ENCODE data around the gene CDYL.

CDYL gene

DNA sequence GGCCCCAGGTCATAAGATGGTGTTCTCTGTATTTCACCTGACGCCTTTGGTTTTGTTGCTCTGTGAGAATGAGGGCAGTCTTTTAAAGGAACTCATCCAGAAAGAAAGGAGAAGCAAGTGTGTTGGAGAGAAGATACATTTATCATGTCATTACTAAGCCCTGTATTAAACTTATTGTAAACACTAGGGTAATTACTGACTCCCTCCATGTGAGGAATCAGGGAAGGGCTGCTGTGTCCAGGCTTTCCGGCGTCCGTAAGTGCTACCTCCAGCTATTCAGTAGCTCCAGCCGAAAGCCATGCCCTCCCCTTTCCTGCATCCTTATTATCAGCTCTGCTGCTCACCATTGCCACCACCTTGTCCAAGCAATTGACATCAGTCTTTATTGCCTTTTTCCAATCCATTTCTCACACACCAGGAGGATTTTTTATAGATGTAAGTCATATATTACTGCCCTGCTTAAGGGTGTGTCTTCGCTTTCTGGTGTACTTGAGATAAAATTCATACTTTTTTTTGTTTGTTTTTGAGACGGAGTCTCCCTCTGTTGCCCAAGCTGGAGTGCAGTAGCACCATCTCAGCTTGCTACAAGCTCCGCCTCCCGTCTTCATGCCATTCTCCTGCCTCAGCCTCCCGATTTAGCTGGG is 133.0 kb downstream of the CDYL start:
- Histone ChIP-seq H3K4me3 (ENCODE audit: low read depth, low read length) (no peak overlapping the region), H3K36me3 (ENCODE audit: control insufficient read depth, insufficient read depth, low read length) (peaks cover 8% of the 10 kb centered on the region), H3K9me3 (ENCODE audit: control insufficient read depth, insufficient read depth, low read length) (no peaks in the 10 kb centered on the region), H3K27me3 (ENCODE audit: control insufficient read depth, insufficient read depth, low read length) (no peaks in the 10 kb centered on the region), H3K27ac (ENCODE audit: low read depth, low read length) (no peak overlapping the region), H3K4me1 (ENCODE audit: control insufficient read depth, insufficient read depth, low read length) (peaks cover 37% of the 10 kb centered on the region), H3K9ac (ENCODE audit: low read depth, low read length) (no peak overlapping the region)

DNA sequence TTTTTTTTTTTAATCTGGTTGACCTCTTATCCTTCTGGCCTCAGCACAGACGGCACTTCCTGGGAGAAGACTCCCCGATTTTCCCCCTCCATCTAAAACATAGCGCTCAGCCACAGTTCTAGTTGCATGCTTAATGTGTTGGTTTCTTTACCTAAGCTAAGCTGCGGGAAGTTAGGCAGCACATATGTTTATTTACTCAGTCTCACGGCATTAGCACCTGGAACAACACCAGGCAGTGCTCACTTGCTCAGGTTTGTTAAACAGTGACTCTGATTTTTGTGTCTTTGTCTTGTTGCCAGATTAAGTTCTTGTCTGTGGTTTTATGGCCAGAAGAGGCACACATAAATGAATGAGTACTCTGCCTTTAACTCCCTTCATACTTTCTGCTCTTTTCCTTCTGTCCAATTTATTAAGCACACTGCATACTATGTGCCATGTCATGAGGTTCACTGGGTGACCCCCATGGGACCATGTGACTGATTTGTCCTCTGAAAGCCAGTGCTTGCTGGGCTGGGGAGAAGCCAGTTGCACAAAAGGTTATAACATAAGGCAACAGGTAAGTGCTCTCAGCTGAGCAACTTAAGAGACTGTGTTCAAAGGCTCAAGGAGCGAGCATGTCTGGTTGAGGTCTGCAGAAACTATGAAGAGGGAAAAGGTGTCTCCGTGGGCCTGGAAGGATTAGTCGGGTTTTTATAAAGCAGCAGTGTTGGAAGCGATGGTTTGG is 134.0 kb downstream of the CDYL start:
- Histone ChIP-seq H3K4me1 (ENCODE audit: control insufficient read depth, insufficient read depth, low read length) (peaks cover 43% of the 10 kb centered on the region), H3K27ac (ENCODE audit: low read depth, low read length) (no peak overlapping the region)

DNA sequence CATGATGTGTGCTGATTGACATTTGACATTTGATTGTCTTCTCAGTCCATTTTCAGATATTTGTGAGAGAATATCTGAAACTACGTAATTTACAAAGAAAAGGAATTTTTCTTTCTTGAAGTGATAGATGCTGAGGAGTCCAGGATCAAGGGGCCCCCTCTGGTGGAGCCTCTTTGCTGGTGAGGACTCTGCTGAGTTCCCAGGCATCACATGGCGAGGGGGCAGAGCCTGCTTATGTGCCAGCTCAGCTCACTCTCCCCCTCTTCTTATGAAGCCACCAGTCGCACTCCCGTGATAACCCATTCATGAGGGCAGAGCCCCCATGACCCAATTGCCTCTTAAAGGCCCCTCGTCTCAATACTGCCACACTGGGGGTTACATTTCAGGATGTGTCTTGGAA is 136.4 kb downstream of the CDYL start:
- no peak overlapping the region for H3K4me3 ChIP-seq (ENCODE audit: low read depth, low read length)
- peaks cover 43% of the 10 kb centered on the region for H3K4me1 ChIP-seq (ENCODE audit: control insufficient read depth, insufficient read depth, low read length)
- no peak overlapping the region for H3K9ac ChIP-seq (ENCODE audit: low read depth, low read length)
- H3K27ac ChIP-seq (ENCODE audit: low read depth, low read length) = no peak overlapping the region
- peaks cover 8% of the 10 kb centered on the region; the same call in 1 of the 2 replicates for H3K36me3 ChIP-seq (ENCODE audit: control insufficient read depth, insufficient read depth, low read length)
- H3K9me3 ChIP-seq (ENCODE audit: control insufficient read depth, insufficient read depth, low read length) = no peaks in the 10 kb centered on the region
- no peaks in the 10 kb centered on the region for H3K27me3 ChIP-seq (ENCODE audit: control insufficient read depth, insufficient read depth, low read length)

More for the DNA sequence above, 134.0 kb downstream of the CDYL start:
- no peak overlapping the region for H3K9ac ChIP-seq (ENCODE audit: low read depth, low read length)
- H3K4me3 ChIP-seq (ENCODE audit: low read depth, low read length) = no peak overlapping the region
- no peaks in the 10 kb centered on the region for H3K27me3 ChIP-seq (ENCODE audit: control insufficient read depth, insufficient read depth, low read length)
- H3K36me3 ChIP-seq (ENCODE audit: control insufficient read depth, insufficient read depth, low read length) = peaks cover 8% of the 10 kb centered on the region; the same call in 1 of the 2 replicates
- no peaks in the 10 kb centered on the region for H3K9me3 ChIP-seq (ENCODE audit: control insufficient read depth, insufficient read depth, low read length)

DNA sequence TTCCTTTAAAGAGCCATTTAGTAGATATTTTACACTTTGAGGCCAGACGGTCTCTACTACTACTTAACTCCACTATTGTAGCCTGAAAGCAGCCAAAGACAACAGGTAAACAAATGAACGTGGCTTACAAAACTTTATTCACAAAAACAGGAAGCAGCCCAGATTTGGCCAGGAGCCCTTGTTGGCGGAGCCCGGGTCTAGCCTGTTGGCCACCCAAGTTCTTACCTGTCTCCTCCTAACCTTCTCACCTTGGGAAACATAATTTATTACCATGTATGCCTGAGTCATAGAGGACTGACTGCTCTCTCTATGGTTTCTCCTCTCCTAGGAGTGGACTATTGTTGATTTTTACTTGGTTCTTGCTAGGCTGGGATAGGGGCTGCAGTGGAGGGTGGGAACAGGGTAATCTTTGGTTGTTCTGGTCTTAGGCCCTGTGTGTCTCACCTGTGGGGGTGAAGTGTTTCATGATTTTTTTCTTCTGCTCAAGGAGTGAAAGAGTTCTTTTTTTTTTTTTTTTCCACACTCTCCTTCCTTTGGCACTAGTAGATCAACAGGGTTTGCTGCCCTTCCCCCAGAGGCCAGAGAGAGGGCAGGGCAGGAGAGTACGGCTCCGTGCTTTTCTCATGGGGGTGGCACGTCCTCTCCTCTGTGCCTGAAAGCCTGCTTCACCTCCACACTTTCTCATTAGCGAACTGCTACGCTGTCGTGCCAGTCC is 137.7 kb downstream of the CDYL start:
- Histone ChIP-seq H3K36me3 (ENCODE audit: control insufficient read depth, insufficient read depth, low read length) (peaks cover 4% of the 10 kb centered on the region; the same call in 1 of the 2 replicates), H3K4me1 (ENCODE audit: control insufficient read depth, insufficient read depth, low read length) (peaks cover 31% of the 10 kb centered on the region), H3K27me3 (ENCODE audit: control insufficient read depth, insufficient read depth, low read length) (no peaks in the 10 kb centered on the region), H3K27ac (ENCODE audit: low read depth, low read length) (no peak overlapping the region), H3K9ac (ENCODE audit: low read depth, low read length) (peak overlapping the region; percentile 35; the same call in 1 of the 2 replicates), H3K9me3 (ENCODE audit: control insufficient read depth, insufficient read depth, low read length) (no peaks in the 10 kb centered on the region), H3K4me3 (ENCODE audit: low read depth, low read length) (no peak overlapping the region)

DNA sequence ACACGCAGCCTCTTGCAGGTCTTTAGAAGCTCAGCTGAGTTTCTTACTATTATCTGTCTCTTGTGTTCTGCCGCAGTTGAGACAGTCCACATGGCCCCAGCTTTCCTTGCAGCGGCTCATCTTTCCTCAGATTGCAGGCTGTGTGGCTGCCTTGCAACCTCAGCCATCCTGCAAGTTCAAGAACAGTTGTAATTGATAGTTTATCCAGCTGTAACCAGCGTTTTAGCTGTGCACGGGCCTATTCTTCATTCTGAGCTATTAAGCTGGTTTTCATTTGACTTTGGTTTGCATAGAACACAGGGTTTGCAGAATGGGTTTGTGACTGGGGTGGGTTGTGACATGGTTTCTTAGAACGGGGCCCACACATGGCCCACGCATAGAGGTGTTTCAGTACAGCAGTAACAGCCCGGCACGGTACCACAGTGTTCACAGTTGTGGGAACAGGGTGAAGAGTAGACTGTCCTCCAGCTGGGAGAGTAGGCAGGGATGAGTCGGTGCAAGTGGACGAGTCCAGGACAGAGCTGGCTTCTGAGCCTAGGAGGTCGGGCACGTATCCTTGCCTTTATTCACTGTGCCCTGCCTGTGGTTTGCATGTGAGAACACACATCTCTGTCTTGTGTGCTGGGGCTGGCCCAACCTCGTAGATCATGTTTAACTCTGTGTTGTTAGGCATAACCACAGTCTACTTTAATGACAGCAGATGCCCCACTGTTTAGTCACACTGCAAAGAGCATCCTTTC is 138.4 kb downstream of the CDYL start:
- Histone ChIP-seq H3K4me3 (ENCODE audit: low read depth, low read length) (no peak overlapping the region), H3K4me1 (ENCODE audit: control insufficient read depth, insufficient read depth, low read length) (peaks cover 31% of the 10 kb centered on the region), H3K27ac (ENCODE audit: low read depth, low read length) (no peak overlapping the region), H3K9me3 (ENCODE audit: control insufficient read depth, insufficient read depth, low read length) (no peaks in the 10 kb centered on the region), H3K27me3 (ENCODE audit: control insufficient read depth, insufficient read depth, low read length) (no peaks in the 10 kb centered on the region), H3K9ac (ENCODE audit: low read depth, low read length) (no peak overlapping the region), H3K36me3 (ENCODE audit: control insufficient read depth, insufficient read depth, low read length) (no peaks in the 10 kb centered on the region; the same call in 1 of the 2 replicates)

DNA sequence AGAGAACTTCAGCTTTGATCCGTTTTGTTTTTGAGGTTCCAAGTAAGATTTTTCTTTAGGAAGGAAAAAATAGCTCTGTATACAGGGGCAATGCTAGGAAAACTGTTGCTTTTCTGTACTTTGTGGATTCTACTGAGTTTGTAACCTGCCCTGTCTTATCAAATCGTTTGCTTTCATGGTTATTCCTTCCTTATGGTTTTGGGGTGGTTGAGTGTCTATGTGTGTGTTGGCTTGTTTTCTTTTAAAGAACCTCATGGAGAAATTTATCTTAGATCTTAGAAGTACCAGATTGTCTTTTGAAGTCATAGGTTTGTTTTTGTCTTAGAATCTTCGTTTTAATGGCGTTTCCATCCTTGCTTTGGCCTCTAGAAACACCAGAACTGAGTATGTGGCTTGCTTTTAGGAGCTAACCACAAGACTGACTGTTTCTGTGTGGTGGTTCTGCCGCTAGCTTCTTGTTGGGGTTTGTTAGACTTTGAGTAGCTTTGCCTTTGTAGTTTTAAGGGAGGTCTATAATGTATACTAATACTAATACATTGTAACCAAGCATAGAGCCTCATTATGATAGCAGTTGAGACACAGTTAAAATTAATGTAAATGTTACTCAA is 140.9 kb downstream of the CDYL start:
- no peak overlapping the region for H3K27ac ChIP-seq (ENCODE audit: low read depth, low read length)
- no peak overlapping the region for H3K9ac ChIP-seq (ENCODE audit: low read depth, low read length)
- H3K27me3 ChIP-seq (ENCODE audit: control insufficient read depth, insufficient read depth, low read length) = no peaks in the 10 kb centered on the region
- H3K4me1 ChIP-seq (ENCODE audit: control insufficient read depth, insufficient read depth, low read length) = peaks cover 37% of the 10 kb centered on the region
- no peak overlapping the region for H3K4me3 ChIP-seq (ENCODE audit: low read depth, low read length)
- no peaks in the 10 kb centered on the region for H3K9me3 ChIP-seq (ENCODE audit: control insufficient read depth, insufficient read depth, low read length)
- H3K36me3 ChIP-seq (ENCODE audit: control insufficient read depth, insufficient read depth, low read length) = no peaks in the 10 kb centered on the region; the same call in 1 of the 2 replicates

DNA sequence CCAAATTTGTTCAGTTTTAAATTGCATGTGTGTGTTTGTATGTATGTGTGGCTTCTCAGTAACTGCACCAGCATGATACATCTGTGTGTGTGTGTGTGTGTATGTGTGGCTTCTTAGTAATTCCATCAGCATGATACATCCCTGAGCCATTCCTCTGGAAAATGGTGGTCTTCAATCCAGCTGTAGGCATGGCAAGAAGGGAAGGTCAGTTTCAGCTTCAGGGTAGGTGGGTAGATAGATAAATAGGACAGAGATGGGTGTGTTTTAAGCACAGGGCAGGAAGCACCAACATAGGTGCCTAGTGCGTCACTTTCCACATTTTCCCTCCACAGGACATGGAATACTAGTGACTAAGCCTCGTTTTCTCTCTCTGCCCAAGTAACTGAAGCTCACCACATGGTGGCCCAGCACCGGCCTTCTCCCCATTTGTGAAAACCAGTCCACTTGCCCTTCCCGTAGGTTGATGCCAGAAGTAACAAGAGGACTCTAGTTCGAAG is 144.8 kb downstream of the CDYL start:
- Histone ChIP-seq H3K36me3 (ENCODE audit: control insufficient read depth, insufficient read depth, low read length) (no peaks in the 10 kb centered on the region), H3K9ac (ENCODE audit: low read depth, low read length) (no peak overlapping the region), H3K4me1 (ENCODE audit: control insufficient read depth, insufficient read depth, low read length) (peaks cover 34% of the 10 kb centered on the region)

DNA sequence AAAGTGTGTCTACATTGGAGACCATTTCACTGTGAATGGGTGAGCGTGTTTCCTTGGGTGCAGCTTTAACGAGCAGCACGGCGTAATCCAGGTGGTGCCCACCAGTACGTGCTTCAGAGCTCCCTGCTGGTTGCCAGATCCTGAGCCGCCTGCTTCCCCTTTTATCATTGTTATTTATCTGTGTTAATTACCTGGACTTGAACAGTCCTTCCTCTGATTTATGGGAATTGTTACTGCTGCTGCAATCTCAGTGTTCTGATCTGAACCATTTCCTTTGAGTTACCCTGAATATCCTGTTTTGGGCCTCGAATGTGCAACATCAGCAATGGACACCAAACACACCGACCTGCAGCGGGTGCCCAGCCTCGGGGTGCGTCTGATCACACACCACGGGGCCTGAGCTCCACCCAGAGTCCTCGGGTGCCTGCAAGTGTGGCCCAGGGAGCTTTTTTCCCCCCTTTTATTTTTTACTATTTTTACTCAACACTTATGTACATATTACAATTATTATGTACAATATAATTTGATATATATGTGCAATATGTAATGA is 146.4 kb downstream of the CDYL start:
- Histone ChIP-seq H3K4me1 (ENCODE audit: control insufficient read depth, insufficient read depth, low read length) (peaks cover 45% of the 10 kb centered on the region), H3K9me3 (ENCODE audit: control insufficient read depth, insufficient read depth, low read length) (no peaks in the 10 kb centered on the region), H3K4me3 (ENCODE audit: low read depth, low read length) (no peak overlapping the region), H3K27me3 (ENCODE audit: control insufficient read depth, insufficient read depth, low read length) (no peaks in the 10 kb centered on the region), H3K27ac (ENCODE audit: low read depth, low read length) (no peak overlapping the region), H3K36me3 (ENCODE audit: control insufficient read depth, insufficient read depth, low read length) (no peaks in the 10 kb centered on the region), H3K9ac (ENCODE audit: low read depth, low read length) (no peak overlapping the region)

More for the DNA sequence above, 144.8 kb downstream of the CDYL start:
- no peaks in the 10 kb centered on the region for H3K9me3 ChIP-seq (ENCODE audit: control insufficient read depth, insufficient read depth, low read length)
- no peak overlapping the region for H3K27ac ChIP-seq (ENCODE audit: low read depth, low read length)
- no peak overlapping the region for H3K4me3 ChIP-seq (ENCODE audit: low read depth, low read length)
- H3K27me3 ChIP-seq (ENCODE audit: control insufficient read depth, insufficient read depth, low read length) = no peaks in the 10 kb centered on the region

DNA sequence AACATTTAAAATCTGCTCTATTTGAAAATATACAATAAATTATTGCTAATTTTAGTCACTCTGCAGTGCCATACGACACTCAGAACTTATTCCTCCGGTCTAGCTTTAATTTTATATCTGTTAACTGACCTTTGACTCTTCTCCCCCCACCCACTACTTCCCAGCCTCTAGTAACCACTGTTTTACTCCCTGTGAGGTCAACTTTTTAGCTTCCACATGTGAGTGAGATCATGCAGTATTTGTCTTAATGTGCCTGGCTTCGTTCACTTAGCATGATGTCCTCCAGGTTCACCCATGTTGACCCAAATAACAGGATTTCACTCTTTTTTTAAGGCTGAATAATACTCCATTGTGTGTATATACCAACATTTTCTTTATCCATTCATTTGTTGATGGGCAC is 146.9 kb downstream of the CDYL start:
- Histone ChIP-seq H3K4me1 (ENCODE audit: control insufficient read depth, insufficient read depth, low read length) (peaks cover 46% of the 10 kb centered on the region), H3K4me3 (ENCODE audit: low read depth, low read length) (no peak overlapping the region), H3K27me3 (ENCODE audit: control insufficient read depth, insufficient read depth, low read length) (no peaks in the 10 kb centered on the region), H3K36me3 (ENCODE audit: control insufficient read depth, insufficient read depth, low read length) (no peaks in the 10 kb centered on the region), H3K27ac (ENCODE audit: low read depth, low read length) (no peak overlapping the region), H3K9ac (ENCODE audit: low read depth, low read length) (no peak overlapping the region), H3K9me3 (ENCODE audit: control insufficient read depth, insufficient read depth, low read length) (no peaks in the 10 kb centered on the region)

DNA sequence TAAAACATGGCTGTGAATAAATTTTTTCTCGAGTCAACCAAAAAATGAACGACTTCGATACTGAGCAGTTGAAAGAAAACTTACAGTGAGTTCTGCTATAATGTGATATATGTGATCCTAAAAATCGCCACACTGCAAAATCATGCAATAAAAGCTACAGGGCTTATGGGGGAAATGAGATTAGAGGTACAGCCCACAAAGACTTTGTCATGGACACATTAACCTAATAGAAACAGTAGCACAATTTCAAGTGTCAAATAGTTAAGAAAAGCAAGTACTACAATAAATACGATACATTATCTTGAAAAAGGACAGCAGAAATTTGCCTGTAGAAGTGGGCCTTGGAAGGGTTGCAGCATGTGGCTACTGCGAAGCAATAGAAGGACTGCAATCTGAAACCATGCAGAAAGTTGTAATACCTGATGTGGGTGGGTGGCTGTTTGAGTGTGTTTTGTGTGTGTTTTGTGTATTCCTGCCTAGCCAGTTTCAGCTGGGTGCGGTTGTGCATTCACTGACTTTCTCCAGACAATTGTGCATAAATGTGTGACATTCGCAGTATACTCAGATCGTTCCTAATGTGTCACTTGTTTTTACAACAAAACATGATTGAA is 148.6 kb downstream of the CDYL start:
- H3K4me1 ChIP-seq (ENCODE audit: control insufficient read depth, insufficient read depth, low read length) = peaks cover 50% of the 10 kb centered on the region
- no peak overlapping the region for H3K4me3 ChIP-seq (ENCODE audit: low read depth, low read length)
- H3K27ac ChIP-seq (ENCODE audit: low read depth, low read length) = peak overlapping the region; percentile 68
- H3K36me3 ChIP-seq (ENCODE audit: control insufficient read depth, insufficient read depth, low read length) = no peaks in the 10 kb centered on the region
- H3K27me3 ChIP-seq (ENCODE audit: control insufficient read depth, insufficient read depth, low read length) = no peaks in the 10 kb centered on the region
- H3K9me3 ChIP-seq (ENCODE audit: control insufficient read depth, insufficient read depth, low read length) = no peaks in the 10 kb centered on the region
- H3K9ac ChIP-seq (ENCODE audit: low read depth, low read length) = no peak overlapping the region
